HG03097 (cell line): Measurements from ENCODE around the gene HEPN1.

ENCODE experiments used
- ATAC-seq: cut with Tn5 transposase; IDR thresholded peaks from one replicate; pipeline ENCODE4 v1.9.1; 2021; ENCODE audit not compliant: unreplicated experiment, low FRiP score

The HEPN1 gene

DNA sequence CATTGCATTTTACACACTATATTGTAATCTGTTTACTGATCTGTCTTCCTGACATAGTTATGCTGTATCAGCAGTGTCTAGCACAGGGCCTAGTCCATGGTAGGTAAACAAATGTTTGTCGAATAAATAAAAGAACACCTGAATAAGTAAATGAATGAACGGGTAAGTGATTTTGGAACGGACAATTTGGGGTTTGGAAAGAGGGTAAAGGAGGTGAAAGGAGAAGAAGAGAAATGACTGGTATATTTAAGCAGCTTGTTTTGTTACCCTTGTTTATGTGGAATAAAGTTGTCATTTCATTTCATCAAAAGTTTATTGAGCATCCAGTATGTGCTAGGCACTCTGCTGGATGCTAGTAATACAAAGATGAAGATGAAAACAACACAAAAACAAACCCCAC lies at the start of gene HEPN1:
Gene HEPN1, plus strand, starts transcription at position 301 of the 400 bp plus-strand sequence.
- no peak for ATAC-seq

DNA sequence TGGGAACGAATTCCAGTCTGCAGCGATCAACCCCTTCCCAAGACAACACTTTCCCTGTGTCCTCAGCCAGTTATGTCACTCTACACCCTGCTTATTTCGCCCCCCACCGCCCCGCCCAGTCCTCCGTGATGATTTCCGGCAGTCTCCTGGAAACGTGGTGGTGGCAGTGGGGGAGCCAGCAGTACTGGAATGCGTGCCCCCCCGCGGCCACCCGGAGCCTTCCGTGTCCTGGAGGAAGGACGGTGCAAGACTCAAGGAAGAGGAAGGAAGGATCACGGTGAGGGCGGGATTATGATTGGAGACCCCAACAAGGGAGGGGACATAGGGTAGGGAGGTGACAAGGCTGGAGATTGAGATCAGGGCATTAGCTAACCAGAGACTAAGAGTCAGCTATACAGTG lies 49.7 kb upstream of the HEPN1 start:
- ATAC-seq: no peak

DNA sequence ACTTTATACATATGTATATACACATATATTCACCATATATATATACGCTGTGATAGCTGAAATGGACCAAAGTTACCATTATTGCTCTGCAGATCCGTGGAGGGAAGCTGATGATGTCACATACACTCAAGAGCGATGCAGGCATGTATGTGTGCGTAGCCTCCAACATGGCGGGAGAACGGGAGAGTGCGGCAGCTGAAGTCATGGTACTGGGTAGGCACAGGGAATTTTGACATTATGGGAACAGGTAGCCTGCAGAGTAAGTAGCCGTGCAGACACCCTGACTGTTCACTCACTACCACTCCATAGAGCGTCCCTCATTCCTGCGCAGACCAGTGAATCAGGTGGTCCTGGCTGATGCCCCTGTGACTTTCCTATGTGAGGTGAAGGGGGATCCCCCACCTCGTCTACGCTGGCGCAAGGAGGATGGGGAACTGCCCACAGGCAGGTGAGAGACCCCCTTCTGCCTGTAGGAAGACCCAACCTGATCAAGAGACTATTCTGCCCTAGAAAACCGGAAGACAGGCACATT lies 49.1 kb upstream of the HEPN1 start:
- ATAC-seq: no peak

DNA sequence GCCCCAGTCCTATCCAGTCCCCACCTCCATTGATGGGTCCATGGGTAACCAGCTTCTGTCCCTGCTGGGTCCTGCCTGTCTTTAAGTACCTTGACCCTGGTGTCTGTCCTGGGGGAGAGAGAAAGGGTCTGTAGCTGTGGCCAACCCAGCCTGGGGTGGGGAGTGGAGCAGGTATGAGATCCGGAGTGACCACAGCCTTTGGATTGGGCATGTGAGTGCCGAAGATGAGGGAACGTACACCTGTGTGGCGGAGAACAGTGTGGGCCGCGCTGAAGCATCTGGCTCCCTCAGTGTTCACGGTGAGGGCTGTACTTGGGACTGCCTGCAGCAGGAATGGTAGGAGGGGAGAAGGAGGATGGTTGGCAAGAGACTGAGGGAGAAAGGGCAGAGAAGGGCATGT lies 48.6 kb upstream of the HEPN1 start:
- no peak for ATAC-seq

DNA sequence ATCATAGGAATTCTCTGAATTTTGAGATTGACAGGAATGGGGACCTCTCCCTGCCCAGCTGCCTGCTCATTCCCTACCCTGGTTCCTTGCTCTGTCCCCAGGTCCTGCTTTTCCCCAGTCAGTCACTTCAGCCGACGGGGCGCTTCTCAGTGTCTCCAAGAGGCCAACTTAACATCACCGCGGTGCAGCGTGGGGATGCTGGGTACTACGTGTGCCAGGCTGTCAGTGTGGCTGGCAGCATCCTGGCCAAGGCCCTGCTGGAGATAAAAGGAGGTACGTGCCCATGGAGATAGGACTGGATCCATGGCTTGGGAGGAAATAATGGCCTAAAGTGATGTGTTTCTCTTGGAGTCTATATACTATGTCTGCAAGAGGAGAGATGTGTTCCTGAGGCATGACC lies 46.8 kb upstream of the HEPN1 start:
- no peak for ATAC-seq

DNA sequence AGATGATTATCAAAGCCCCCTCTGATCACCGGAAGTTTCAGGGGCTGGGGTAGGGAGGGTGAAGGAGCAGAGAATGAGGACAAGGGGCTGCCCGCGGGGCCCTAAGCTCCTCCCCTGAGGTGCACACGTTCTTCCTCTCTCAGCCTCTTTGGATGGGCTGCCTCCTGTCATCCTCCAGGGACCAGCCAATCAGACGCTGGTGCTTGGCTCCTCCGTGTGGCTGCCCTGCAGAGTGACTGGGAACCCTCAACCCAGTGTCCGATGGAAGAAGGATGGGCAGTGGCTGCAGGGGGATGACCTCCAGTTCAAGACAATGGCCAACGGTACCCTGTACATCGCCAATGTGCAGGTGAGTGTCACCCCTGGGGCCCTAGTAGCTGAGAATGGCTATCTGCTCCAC lies 46.3 kb upstream of the HEPN1 start:
- ATAC-seq: no peak

DNA sequence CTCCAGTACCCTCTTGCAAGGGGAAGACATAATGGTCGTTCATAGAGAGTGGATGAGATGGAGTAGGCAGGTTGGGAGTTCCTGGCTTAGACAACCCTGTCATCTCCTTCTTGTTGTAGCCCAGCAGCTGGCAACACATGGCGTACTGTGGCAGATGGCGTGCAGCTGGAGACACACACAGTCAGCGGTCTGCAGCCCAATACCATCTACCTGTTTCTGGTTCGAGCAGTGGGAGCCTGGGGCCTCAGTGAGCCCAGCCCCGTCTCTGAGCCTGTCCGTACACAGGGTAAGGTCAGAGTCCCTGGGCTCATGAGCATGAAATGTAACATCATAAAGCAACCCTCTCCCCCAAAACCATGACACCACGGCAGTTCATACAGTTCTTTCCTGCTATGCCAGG lies 45.1 kb upstream of the HEPN1 start:
- ATAC-seq: no peak

DNA sequence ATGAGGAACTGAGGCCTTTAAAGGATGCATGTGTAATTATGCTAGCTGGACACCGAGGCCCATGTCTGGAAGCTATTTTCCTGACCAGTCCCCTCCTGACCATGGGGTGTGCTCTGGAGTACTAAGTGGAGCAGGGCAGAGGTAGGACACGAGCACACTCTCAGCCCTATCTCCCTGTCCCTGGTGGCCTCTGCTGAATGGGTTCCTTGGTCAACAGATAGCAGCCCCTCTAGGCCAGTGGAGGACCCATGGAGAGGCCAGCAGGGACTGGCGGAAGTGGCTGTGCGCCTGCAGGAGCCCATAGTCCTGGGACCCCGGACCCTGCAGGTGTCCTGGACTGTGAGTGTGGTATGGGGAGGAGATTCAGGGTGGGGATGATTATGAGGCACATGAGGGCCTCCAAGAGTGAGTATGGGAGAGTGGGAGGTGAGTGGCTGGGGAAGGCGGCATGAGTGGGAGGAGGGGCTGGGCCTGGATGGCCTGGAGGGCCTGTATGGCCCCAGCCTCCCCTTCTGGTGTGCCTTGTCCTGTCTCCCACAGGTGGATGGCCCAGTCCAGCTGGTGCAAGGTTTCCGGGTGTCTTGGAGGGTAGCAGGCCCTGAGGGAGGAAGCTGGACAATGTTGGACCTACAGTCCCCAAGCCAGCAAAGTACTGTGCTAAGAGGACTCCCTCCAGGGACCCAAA lies 44.3 kb upstream of the HEPN1 start:
- no peak for ATAC-seq

DNA sequence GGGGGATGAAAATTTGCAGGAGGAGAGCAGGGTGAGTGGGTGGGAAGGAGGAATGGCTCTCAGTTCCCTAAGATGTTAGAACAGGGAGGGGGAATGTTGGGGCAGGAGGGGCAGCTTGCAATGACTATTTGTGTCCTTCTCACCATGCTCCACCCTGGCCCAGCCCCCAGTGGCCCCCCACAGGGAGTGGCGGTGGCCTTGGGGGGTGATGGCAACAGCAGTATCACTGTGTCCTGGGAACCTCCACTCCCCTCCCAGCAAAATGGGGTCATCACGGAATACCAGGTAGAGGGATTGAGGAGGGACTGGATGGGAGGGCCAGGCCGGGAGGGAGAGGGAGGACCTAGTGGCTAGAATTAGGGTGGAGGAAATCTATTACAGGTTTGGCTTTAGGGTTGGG lies 43.6 kb upstream of the HEPN1 start:
- no peak for ATAC-seq

DNA sequence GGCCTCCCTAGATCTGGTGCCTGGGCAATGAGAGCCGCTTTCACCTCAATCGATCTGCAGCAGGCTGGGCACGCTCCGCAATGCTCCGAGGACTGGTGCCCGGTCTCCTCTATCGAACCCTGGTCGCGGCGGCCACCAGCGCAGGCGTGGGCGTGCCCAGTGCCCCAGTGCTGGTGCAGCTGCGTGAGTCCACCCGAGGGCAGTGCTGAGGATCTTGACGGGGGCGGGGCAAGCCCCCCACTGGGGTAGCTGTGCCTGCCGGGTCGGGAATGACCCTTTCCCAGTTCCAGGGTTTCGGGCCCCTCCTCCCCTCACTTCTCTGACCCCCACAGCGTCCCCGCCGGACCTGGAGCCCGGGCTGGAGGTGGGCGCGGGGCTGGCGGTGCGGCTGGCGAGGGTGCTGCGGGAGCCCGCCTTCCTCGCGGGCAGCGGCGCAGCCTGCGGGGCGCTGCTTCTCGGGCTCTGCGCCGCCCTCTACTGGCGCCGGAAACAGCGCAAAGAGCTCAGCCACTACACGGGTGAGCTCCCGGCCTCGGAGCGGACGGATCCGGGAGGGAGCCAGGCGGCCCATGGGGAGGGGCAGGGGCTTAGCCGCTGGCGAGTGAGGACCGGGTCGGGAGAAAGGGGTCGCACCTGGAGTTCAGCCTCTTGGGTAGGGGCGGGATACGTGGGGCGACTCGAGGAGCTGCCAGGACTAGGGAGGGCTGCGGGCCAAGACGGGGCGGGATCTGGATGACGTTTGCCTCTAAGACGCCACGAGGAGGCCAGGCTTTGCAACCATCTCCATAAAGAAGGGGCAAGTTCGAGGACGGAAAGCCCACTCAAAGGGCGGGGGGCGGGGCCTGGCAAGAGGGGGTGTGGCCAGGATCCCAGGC lies 42.9 kb upstream of the HEPN1 start:
- peak; percentile 81 for ATAC-seq

DNA sequence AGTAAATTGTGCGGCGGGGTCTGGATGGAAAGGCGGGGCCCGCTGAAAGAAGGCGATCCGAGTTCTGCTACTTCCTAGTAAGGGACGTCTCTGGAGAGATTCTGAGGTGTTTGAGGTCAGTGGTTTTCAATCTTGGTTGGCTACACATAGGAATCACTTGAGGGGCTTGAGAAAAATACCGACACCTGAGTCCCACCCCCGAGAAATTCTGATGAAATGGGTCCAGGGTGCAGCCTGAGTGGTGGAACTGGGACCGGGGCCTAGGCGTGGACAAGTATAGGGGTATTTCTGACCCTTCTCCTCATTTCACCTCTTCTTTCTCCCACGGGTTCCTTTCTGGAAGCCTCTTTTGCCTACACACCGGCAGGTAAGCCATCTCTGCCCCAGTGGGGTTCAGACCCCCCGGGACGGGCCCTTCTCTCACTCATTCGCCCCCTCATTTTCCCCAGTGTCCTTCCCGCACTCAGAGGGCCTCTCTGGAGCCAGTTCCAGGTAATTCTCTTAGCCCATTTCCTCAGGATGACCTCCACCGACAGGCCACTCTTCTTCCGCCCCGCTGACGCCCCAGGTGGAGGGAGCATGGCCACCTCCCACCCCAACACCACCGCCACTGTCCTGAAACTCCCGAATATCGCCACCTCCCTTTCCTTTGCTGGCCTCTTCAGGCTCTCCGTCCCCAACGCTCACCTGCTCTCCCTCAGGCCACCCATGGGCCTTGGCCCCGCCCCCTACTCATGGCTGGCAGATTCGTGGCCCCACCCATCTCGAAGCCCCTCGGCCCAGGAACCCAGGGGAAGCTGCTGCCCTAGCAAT lies 42.0 kb upstream of the HEPN1 start:
- ATAC-seq: no peak

DNA sequence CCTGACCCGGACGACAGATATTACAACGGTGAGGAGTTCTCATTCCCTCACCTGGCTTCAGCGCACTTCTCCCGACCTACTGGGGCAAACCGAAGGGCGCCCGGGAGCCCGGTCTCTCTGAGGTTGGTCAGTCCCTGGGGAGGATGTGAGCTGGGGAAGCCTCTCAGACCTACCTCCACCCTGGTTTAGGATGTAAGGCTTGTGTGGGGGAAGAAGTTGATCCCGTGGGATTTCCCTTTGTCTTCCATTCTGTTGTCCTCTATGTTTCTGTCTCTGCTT lies 41.5 kb upstream of the HEPN1 start:
- no peak for ATAC-seq

DNA sequence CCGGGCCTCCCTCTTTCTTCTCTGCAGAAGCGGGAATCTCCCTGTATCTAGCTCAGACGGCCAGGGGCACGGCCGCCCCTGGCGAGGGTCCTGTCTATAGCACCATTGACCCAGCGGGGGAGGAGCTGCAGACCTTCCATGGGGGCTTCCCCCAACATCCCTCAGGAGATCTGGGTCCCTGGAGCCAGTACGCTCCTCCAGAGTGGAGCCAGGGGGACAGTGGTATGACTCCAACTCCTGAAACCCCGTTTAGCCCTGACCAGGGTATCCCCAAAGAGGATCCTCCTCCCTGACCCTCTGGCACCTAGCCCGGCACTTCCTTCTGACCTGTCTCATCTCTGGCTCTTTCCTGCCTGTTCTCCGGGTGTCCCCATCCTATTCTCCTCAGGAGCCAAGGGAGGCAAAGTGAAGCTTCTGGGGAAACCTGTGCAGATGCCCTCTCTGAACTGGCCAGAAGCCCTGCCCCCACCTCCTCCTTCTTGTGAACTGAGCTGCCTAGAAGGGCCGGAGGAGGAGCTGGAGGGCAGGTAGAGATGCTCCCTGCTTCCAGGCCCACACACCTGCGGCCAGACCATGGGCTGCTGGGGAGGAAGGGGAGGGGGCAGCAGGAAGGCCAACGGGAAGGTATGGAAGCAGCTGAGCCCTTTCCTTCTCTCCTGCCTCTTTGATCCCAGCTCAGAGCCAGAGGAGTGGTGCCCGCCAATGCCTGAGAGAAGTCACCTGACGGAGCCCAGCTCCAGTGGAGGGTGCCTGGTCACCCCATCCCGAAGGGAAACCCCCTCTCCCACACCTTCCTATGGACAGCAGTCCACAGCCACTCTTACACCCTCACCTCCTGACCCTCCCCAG lies 40.9 kb upstream of the HEPN1 start:
- no peak for ATAC-seq

DNA sequence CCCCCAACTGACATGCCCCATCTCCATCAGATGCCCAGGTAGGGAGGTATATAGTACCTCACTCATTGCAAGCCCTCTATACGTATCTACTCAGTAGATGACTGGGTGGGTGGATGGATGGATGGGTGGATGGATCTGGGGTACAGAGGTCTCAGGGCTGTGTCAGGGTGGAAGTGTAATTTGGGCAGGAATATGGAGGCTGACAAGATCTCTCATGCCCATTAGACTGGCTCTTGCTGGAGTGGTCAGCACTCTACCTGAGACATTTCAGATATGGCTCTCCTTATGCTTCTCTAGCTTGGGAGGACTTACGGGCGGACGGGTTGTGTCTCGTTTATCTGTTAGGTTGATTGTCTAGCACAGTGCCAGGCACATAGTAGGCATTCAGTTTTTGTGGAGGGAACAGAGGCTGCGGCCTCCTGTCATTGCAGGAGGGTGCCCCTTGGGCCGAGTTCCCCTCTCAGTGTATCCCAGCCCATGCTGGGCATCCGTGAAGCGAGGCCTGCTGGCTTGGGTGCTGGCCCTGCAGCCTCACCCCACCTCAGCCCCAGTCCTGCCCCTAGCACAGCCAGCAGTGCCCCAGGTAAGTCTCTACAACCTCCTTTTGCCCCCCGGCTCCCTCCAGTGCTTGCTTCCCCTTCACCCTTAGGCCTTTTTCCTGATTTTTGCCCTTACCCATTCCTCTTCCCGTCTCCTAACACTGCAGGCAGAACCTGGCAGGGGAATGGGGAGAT lies 40.1 kb upstream of the HEPN1 start:
- ATAC-seq: no peak

DNA sequence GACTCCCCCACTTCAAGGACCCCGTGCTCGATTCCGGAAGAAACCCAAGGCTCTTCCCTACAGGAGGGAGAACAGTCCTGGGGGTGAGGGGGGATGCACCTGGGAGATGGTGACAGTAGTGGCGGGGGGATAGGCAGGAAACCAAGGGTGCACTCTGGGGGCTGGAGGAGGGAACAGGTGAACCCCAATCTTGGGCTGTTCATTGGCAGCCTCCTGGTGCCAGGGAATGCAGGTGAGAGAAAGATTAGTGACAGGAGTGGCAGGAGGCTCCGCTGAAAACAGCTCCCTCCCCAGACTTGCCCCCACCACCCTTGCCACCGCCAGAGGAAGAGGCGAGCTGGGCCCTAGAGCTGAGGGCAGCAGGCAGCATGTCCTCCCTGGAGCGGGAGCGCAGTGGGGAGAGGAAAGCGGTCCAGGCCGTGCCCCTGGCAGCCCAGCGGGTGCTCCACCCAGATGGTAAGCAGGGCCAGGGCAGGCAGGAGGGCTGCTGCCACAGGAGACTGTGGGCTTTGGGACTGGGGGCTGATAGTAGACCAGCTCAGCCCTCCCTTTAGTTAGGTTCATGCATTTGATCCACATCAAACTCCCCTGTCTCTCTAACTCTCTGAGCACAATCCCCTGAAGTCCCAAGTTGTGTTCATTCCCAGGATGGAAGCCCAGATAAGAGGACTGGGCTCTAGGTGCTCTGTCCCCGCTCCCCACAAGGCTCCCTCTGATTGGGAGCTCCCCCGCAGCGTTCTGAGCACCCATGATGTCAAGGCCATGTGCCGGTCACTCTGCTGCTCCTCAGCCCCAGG lies 39.4 kb upstream of the HEPN1 start:
- ATAC-seq: no peak

DNA sequence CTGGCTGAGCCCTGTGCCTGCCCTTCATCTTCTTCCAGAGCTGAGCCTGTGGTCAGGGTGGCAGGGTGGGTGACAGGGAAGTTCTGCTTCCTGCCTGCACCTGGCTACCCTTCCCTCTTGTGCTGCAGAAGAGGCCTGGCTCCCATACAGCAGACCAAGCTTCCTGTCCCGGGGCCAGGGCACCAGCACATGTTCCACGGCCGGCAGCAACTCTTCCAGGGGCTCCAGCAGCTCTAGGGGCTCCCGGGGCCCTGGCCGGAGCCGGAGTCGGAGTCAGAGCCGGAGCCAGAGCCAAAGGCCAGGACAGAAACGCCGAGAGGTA lies 38.8 kb upstream of the HEPN1 start:
- ATAC-seq: no peak

DNA sequence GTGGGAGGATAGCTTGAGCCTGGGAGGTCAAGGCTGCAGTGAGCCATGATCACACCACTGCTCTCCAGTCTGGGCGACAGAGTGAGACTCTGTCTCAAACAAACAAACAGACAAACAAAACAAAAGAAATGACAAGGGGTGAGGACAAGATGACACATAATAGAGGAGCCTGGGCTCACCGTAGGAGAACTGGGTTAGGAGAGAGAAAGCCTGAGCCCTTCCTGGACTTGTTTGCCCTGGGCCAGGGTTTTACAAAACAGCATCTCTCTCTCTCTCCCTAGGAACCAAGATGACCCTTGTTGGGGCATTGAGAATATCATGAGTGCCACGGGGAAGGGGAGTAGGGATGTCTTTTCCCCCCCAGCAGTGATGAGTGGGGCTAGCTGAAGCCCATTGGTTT lies 38.1 kb upstream of the HEPN1 start:
- no peak for ATAC-seq

DNA sequence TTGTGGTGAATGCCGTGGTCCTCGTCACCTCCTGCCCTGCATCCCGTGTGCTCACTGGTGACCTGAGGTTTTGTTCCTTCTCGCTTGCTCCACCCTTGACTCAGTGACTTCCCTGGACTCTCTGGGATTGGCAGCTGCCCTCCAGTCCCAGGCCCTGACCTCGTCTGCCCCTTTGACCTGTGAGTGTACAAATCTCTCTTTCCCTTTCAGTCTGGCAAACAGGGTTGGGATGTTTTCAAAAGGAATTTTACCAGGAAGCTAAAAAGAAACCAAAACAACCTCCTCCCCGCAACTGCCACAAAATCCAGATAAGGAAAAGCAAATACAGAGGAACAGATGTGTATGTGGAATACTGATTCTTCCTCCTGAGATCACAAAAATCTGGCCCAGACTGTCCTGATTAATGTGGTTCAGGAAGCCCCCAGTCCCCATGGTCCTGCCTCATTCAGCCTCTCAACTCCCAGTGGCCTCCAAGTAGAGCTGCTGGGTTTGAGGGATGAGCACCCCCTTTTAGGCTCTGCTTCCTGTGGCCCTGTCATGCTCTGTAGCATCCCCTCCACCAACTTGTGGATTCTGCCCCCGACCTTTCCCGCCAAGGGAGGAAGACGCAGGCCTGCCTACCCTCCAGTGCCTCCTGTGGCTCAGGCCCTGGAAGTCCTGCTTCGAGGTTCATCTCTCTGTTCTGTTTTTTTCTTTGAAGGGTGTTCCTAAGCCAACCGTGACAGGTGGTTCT lies 36.5 kb upstream of the HEPN1 start:
- no peak for ATAC-seq
